ENCODE measurements around the gene PLA2G12B. TPM values are rescaled to one million over a fixed set of nuclear protein-coding genes. Genes with fewer than 3 reads are reported as not detected.
A peak's percentile ranks its signal among the peaks of the same experiment; 100 is the strongest.

The PLA2G12B gene
- total and polyA plus RNA-seq, 4 donors: 0.15 to 2.3 (median 1.3) TPM

GRCh38 chr10:72976886-72977285, 22.3 kb upstream of the PLA2G12B start:
- Histone ChIP-seq H3K9me3 (ENCODE audit: control insufficient read depth in 4 of 4, insufficient read depth in 3 of 4, low read length in 3 of 4) (peaks cover 0 to 10% (median 2%) of the 10 kb centered on the region in 4 donors), H3K4me3 (no peak overlapping the region), H3K36me3 (ENCODE audit: control insufficient read depth in 4 of 4, insufficient read depth in 4 of 4, low read length in 4 of 4) (no peaks in the 10 kb centered on the region), H3K4me1 (ENCODE audit: control insufficient read depth in 5 of 5, insufficient read depth in 5 of 5, low read length in 5 of 5) (peaks cover 0 to 1% (median 0%) of the 10 kb centered on the region in 5 donors), H3K9ac (ENCODE audit: insufficient read depth in 1 of 2, low read length in 2 of 2) (no peak overlapping the region), H3K27ac (ENCODE audit: low read depth in 1 of 2, low read length in 1 of 2) (no peak overlapping the region), H3K27me3 (ENCODE audit: control insufficient read depth in 3 of 3, insufficient read depth in 3 of 3, low read length in 2 of 3) (no peaks in the 10 kb centered on the region)
- ATAC-seq (ENCODE audit: insufficient read depth, low FRiP score): no peak
- TF ChIP-seq CTCF (IDR thresholded peaks at IDR 0.05; ENCODE audit: control extremely low read depth, extremely low read depth): no peak
- DNase-seq: no peak
- 96% methylated on average over 1 of the region's 1 CpG for WGBS, 2 donors

GRCh38 chr10:72956001-72956400, 1.4 kb upstream of the PLA2G12B start:
- DNase-seq (no peak), ATAC-seq (ENCODE audit: insufficient read depth, low FRiP score) (no peak)
- Histone ChIP-seq H3K36me3 (ENCODE audit: control insufficient read depth in 4 of 4, insufficient read depth in 4 of 4, low read length in 4 of 4) (no peaks in the 10 kb centered on the region), H3K27ac (ENCODE audit: low read depth in 1 of 2, low read length in 1 of 2) (no peak overlapping the region), H3K4me3 (no peak overlapping the region), H3K27me3 (ENCODE audit: control insufficient read depth in 3 of 3, insufficient read depth in 3 of 3, low read length in 2 of 3) (no peaks in the 10 kb centered on the region), H3K9ac (ENCODE audit: insufficient read depth in 1 of 2, low read length in 2 of 2) (no peak overlapping the region), H3K4me1 (ENCODE audit: control insufficient read depth in 5 of 5, insufficient read depth in 5 of 5, low read length in 5 of 5) (peaks cover 0 to 5% (median 0%) of the 10 kb centered on the region in 5 donors), H3K9me3 (ENCODE audit: control insufficient read depth in 4 of 4, insufficient read depth in 3 of 4, low read length in 3 of 4) (no peaks in the 10 kb centered on the region)
- TF ChIP-seq CTCF (IDR thresholded peaks at IDR 0.05; ENCODE audit: control extremely low read depth, extremely low read depth): no peak

- ATAC-seq (ENCODE audit: insufficient read depth, low FRiP score) (no peak), DNase-seq (no peak)
- Histone ChIP-seq H3K4me1 (ENCODE audit: control insufficient read depth in 5 of 5, insufficient read depth in 5 of 5, low read length in 5 of 5) (peaks cover 0 to 5% (median 0%) of the 10 kb centered on the region in 5 donors), H3K36me3 (ENCODE audit: control insufficient read depth in 4 of 4, insufficient read depth in 4 of 4, low read length in 4 of 4) (no peaks in the 10 kb centered on the region), H3K9me3 (ENCODE audit: control insufficient read depth in 4 of 4, insufficient read depth in 3 of 4, low read length in 3 of 4) (no peaks in the 10 kb centered on the region), H3K4me3 (no peak overlapping the region), H3K9ac (ENCODE audit: insufficient read depth in 1 of 2, low read length in 2 of 2) (no peak overlapping the region), H3K27ac (ENCODE audit: low read depth in 1 of 2, low read length in 1 of 2) (no peak overlapping the region), H3K27me3 (ENCODE audit: control insufficient read depth in 3 of 3, insufficient read depth in 3 of 3, low read length in 2 of 3) (no peaks in the 10 kb centered on the region)
- 68 to 83% methylated on average over 8 of the region's 8 CpGs for WGBS, 2 donors
- no peak for TF ChIP-seq CTCF (IDR thresholded peaks at IDR 0.05; ENCODE audit: control extremely low read depth, extremely low read depth)
Observed at GRCh38 chr10:72954230-72954595, 393 bp downstream of the PLA2G12B start.

- H3K27ac ChIP-seq (ENCODE audit: low read depth in 1 of 2, low read length in 1 of 2): peak overlapping the region in 1 of 2 donors; percentile 6
- H3K9me3 ChIP-seq (ENCODE audit: control insufficient read depth in 4 of 4, insufficient read depth in 3 of 4, low read length in 3 of 4): no peaks in the 10 kb centered on the region
- no peaks in the 10 kb centered on the region for H3K36me3 ChIP-seq (ENCODE audit: control insufficient read depth in 4 of 4, insufficient read depth in 4 of 4, low read length in 4 of 4)
- WGBS, 2 donors: 47 to 64% methylated on average over 8 of the region's 8 CpGs
- H3K4me3 ChIP-seq: no peak overlapping the region
- TF ChIP-seq CTCF (IDR thresholded peaks at IDR 0.05; ENCODE audit: control extremely low read depth, extremely low read depth): no peak
- peaks cover 0 to 5% (median 0%) of the 10 kb centered on the region in 5 donors for H3K4me1 ChIP-seq (ENCODE audit: control insufficient read depth in 5 of 5, insufficient read depth in 5 of 5, low read length in 5 of 5)
- no peaks in the 10 kb centered on the region for H3K27me3 ChIP-seq (ENCODE audit: control insufficient read depth in 3 of 3, insufficient read depth in 3 of 3, low read length in 2 of 3)
- peak in 1 of 3 donors; percentile 18 for DNase-seq
- ATAC-seq (ENCODE audit: insufficient read depth, low FRiP score): no peak
- no peak overlapping the region for H3K9ac ChIP-seq (ENCODE audit: insufficient read depth in 1 of 2, low read length in 2 of 2)
Observed at GRCh38 chr10:72953687-72954086, 919 bp downstream of the PLA2G12B start.
